Ramos (cell line): ENCODE data around the gene CSK.
"Not testable (repeated sequence)": the region's sequence is repeated elsewhere in the genome, so short reads cannot be mapped to it uniquely, and the experiment has no call there.

Source experiments
- in situ Hi-C: fragments of 300-500 bp; cut with MboI; formaldehyde crosslinking; loops from one replicate; pipeline ENCODE4 v1.14.3; 2022; ENCODE audit warnings: low sequenced_read_pairs; ENCODE audit not compliant: unreplicated experiment

CSK gene

DNA sequence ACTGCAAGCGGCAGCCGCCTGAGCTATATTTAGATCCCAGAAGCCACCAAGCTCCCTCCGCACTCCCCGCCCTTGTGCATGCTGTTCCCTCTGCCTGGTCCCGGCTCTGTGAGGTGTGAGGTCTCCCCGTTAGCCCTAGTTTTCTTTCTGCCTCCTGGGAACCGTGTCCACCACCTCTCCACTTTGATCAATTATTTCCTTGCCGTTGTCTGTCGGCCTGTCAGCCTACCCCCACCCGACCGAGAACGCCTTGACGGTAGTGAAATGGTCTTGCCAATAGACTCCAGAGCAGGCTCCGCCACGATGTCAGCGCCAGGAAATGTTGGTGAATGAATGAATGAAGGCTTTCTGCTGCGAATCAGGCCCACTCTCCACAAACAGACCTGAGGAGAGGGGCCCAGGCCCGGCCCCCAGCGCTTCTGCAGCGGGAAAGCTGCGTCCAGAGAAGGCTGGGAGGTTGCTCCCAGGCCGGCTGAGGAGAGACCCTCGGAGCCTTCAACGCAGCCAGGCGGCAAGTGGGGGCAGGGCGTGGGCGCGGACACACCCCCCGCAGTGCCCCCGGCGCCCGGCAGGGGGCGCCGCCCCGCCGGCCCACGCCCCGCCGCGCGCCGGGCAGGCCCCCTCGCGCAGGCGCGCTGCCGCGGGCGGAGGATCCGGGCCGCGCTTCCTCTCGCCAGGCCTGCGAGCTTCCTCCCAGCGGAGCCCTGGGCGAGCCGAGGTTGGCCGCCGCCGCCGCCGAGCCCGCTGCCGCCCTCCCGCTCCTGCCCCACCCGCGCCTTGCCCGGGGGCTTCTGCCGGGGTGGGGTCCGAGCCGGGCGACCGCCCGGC is at the start of gene CSK:
Gene CSK (plus strand): TSS at position 650 of the 828 bp plus-strand sequence. CDS start 16,218 bp downstream, outside the sequence.
- in situ Hi-C loops: loop anchor here (25.0 kb wide), 1 partner anchor 556 kb away; the partner anchor contains the start of genes COMMD4 and NEIL1

DNA sequence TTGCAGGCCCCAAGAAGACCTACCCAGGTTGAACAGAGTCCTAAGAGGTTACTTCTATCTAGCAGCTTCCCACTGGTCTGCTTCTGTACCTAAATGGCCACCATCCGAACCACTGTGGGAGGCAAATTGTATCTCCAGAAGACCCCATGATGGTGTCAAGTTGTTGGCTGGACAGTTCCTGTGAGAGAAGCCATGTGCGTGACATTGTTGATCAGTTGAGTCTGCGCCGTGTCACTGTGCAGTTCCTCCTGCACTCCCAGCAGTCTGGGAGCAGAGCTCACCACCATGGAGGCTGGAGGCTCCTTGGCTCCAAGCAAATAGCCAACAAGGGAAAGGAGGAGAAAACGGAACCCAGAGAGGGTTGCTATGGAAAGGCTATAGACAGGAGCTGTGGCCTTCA is 49.0 kb upstream of the CSK start:
- in situ Hi-C loops: no loop called here

DNA sequence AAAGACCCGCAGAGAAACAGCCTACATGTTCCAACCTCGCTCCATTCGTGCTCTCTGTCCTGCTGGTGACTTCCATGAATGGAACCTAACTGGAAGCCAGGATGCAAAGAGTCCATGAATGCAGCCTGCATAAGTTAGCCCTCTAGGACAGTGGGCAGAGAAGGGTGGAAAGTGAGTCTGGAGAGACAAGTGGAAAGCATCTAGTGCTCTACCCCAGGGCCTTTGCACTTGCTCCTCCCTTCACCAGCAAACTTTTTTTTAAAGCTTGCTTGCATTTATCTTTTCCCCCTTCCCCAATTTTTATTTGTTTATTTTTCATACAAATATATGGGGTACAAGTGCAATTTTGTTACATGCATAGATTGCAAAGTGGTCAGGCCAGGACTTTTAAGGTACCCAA is 48.6 kb upstream of the CSK start:
- in situ Hi-C loops: no loop called here

DNA sequence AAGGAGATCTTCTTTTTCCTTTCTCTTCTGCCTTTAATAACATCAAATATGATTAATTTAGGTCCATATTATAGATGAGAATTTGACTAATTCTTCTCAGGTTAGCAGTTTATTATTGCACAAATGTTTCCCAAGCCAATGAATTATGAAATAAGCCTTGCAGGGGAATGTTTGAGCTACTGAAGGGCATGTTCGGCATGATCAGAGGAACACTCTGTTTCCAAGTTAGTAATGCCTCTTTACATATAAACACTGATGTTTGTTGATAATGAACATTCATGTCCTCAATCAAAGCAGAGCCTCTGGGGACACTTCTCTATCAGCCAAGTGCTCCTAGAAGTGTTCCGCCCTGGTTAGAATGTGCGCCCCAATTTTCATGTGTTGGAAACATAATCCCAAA is 46.6 kb upstream of the CSK start:
- in situ Hi-C loops: no loop called here

DNA sequence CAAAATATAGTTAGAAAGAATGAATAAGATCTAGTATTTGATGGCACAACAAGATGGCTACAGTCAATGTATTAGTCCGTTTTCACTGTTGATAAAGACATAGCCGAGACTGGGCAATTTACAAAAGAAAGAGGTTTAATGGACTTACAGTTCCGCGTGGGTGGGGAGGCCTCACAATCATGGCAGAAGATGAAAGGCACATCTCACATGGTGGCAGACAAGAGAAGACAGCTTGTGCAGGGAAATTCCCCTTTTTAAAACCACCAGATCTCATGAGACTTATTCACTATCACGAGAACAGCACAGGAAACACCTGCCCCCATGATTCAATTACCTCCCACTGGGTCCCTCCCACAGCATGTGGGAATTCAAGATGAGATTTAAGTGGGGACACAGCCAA is 43.6 kb upstream of the CSK start:
- in situ Hi-C loops: not testable (repeated sequence)

DNA sequence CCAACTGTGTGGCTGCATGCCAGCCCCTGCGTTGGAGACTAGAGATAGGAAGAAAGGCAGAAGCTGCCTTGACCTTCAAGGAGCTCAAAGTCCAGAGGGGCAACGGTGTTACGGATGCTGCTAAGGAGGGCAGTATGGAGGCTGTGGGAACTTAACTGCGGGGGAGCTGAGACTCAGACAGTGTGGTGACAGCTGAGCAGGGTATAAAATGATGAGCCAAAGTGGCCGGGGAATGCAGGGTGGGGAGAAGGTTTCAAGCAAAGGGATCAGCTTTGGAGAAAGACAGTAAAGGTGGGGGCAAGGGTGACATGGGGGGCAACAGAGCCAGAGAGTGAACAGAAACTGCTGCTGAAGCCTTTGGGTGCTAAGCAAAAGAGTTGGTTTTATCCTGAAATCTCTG is 39.5 kb upstream of the CSK start:
- in situ Hi-C loops: no loop called here

DNA sequence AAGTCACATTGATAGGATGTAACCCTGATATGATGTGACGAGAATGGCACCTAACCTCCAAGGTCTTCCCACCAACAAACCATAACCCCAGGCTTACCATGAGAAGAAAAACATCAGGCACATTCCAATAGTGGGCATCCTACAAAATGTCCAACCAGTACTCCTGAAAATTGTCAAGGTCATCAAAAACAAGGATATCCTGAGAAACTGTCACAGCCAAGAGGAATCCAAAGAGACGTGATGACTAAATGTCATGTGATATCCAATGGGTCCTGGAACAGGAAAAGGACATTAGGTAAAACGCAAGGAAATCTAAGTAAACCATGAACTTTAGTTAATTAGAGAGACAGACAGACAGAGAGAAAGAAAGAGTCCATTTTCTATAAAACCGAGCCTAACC is 35.5 kb upstream of the CSK start:
- in situ Hi-C loops: no loop called here

DNA sequence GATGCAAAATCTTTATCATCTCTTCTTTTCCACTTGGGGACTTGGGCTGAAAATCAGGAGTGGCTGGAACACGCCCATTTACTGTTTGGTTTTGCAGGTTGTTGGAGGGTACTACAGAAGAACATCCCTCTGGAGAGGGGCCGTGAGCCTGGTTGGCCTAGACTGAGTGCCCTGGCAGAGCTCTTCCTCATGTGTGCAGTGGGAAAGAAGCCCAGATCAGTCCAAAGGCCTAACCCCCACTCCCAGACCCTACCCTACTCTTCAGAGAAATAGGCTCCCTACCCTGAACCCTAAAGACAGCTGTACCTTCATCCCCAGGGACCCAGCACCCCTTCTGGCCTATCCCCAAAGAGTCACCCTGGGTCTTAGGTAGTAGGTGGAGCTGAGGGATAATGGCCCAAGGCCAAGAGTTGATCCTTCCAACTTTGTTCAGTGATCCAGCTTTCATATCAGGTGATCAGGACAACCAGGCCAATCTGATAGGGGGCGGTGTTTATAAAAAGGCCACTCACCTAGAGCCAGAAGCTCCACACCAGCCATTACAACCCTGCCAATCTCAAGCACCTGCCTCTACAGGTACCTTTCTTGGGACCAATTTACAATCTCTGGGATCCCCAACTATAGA is 33.4 kb upstream of the CSK start, which contains the start of gene CYP1A2:
Gene CYP1A2 (plus strand): TSS at position 524 of the 625 bp plus-strand sequence. CDS start 894 bp downstream, outside the sequence.
- in situ Hi-C loops: no loop called here

DNA sequence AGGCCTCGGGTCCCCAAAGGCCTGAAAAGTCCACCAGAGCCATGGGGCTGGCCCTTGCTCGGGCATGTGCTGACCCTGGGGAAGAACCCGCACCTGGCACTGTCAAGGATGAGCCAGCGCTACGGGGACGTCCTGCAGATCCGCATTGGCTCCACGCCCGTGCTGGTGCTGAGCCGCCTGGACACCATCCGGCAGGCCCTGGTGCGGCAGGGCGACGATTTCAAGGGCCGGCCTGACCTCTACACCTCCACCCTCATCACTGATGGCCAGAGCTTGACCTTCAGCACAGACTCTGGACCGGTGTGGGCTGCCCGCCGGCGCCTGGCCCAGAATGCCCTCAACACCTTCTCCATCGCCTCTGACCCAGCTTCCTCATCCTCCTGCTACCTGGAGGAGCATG is 32.0 kb upstream of the CSK start:
- in situ Hi-C loops: no loop called here

DNA sequence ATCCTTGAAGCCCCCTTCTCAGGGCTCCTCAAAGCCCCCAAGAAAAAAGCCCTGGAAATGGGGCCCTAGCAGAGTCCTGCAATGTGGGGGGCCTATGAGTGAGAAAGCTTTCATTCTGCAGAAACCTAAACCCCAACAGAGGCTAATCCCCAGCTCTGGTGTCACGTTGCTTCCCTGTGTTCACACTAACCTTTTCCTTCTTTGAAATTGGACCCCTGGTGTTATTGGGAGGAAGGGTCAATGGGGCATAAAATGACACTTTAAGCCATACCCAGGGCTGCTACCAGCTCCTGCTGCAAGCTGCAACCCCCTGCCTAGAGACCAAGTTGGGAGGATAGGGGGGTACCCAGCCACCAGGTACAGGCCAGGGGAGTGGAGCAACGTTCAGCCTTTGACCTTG is 31.1 kb upstream of the CSK start:
- in situ Hi-C loops: no loop called here

DNA sequence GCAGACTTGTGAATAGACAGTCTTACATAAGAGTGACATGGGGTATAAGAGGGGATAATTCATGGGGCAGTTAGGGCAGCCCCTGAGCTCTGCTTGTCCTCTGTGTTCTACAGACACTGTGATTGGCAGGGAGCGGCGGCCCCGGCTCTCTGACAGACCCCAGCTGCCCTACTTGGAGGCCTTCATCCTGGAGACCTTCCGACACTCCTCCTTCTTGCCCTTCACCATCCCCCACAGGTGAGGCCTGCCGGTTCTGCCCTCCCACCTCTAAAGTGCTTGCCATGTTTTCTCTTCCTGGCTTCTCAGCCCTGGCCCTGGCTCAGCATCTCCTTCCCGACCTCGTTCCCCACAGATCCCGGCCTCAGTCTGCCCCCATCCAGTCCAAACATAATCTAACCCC is 29.9 kb upstream of the CSK start:
- in situ Hi-C loops: no loop called here

DNA sequence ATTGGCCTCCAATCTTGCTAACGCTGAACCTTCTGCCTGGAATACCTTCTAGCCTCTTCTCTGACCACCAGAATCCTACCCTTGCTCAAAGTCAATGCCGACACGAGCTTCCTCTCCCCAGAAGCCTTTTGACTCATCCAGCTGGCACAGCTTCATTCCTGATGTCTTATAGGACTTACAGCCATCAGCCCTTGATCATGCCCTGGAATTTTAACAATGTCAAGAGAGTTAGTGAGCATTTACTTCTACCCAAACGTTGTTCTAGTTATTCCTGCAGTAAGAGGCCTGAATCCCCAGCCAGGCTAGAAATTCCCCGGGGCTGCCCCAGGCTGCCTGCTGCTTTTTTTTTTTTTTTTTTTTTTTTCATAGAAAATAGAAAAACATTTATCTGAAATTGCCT is 29.3 kb upstream of the CSK start:
- in situ Hi-C loops: no loop called here

DNA sequence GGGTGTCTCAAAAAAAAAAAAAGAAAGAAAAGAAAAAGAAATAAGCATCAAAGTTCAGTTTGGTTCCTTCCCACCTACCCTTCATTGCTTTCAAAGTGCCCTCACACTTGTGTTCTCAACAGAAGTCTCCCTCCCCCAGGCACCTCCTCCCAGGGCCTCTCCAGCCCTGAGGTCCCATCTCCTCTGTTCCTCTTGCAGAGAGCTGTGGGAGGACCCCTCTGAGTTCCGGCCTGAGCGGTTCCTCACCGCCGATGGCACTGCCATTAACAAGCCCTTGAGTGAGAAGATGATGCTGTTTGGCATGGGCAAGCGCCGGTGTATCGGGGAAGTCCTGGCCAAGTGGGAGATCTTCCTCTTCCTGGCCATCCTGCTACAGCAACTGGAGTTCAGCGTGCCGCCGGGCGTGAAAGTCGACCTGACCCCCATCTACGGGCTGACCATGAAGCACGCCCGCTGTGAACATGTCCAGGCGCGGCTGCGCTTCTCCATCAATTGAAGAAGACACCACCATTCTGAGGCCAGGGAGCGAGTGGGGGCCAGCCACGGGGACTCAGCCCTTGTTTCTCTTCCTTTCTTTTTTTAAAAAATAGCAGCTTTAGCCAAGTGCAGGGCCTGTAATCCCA is 27.2 kb upstream of the CSK start:
- in situ Hi-C loops: no loop called here

DNA sequence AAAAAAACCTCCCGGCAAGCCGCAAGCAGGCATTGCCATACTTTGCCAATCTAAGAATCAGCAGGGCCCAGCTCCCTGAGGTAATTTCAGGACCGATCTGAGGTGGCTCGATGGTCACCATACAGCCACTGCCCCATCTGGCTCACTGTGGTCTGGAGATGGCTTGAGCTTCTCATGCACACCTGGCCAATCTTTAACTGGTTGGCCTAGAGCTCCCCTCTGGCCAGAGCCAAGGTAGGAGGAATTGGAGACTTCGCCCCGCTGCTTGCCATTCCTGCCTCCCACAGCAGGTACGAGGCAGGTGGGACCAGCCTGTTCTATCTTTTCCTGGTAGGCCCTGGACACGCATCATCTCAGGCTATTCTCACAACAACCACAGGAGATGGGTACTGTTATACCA is 23.1 kb upstream of the CSK start:
- in situ Hi-C loops: no loop called here

DNA sequence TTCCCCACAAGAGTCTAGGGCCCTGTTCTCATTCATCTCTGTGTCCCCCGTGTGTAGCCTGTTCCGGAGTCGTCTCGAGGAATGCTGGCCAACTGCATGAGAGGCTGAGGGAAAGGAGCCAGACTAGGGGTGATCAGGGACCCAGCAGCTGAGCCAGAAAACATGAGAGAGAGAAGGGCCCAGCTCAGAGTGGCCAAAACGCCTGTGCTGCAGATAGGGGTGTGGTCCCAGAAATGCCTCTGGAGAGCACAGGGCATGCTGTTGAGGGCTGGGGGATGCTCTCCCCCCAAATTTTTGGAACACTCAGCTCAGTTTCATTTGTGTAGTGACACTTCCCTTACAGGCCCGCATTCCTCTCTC is 19.1 kb upstream of the CSK start:
- in situ Hi-C loops: no loop called here

DNA sequence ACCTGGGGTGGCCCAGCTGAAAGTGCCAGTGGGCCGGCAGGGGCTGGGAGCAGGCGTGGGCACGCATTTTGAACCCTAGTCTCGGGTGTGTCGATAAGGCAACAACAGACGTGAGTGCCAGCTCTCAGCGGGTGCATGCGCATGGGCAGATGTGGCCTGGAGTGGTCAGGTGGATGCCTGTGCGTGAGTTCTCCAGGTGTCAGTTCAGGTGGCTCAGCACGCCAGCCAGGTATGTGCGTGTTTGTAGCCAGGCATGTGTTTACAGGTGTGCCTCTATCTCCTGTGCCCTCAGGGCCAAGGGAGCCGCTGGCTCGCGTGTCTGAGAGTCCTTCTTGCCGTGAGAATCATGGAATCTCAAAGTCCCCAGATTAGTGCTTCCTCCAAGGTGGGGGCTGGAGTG is 18.5 kb upstream of the CSK start:
- in situ Hi-C loops: no loop called here

DNA sequence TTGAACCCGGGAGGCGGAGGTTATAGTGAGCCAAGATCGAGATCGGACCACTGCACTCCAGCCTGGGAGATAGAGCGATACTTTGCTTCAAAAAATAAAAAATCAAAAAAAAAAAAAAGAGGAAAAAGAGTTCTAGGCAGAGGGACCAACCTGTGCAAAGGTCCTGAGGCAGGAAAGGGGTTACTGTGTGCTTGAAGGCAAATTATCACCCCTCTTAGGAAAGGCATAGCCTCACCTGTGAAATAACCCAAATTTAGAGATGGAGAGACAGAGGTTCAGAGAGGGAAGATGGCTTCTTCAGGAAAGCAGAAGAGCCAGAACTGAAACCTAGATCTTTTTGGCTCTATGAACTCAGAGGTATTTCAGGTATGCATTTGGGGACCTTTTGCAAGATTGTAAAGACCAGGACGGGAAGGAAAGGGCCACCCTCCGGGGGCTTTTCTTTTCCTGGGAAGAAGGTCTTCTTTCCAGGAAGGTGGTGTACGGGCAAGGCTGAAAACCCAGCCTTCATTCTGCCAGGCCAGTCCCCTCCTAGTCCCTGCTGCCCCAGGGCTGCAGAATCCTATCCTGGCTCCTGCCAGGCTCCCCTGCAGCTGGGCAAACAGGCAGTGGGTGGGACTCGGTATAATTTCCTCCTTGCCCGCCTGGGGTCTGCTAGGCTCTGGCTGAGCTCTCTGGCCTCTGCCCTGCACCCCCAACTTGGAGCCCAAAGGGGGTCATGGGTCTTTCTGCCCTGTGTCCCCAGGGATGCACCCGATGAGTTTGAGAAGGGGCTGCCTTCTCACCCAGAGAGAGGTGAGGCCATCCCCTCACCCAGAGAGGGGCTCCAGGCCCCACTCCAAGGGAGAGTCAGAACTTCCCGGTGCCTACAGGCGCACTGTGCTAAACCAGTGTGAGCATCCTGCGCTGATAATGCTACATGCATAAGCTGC is 14.4 kb upstream of the CSK start:
- in situ Hi-C loops: loop anchor here (5.0 kb wide), 2 partner anchors 130 to 390 kb away; no protein-coding TSS in a partner anchor

DNA sequence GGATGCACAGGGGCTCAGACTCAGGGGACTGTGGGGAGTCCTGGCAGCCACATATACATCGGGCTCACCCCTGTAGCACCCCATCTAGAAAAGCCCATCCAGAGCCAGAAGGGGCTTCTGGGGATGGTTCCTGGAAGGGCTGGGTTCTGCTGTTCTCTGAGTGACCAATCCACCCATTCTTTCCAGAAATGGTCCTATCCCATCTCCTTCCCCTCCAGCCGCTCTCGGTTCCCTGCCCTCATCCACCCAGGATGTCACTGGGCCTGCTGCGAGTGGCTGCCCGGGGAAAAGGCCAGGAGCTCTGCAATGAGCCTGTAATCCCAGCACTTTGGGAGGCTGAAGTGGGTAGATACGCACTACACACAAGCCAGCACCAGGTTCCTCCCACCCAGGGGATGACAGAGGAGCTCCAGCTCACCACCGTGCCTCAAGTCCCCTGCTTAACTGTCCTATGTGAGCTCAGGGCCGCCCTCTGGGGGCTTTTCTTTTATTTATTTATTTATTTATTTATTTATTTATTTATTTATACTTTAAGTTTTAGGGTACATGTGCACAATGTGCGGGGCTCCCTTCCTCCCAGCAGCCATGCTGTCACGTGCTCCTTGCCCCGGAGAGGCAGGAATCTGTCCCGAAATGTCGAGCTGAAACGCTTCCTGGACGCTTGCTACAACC is 13.6 kb upstream of the CSK start:
- in situ Hi-C loops: loop anchor here (5.0 kb wide), 2 partner anchors 131 to 391 kb away; no protein-coding TSS in a partner anchor

DNA sequence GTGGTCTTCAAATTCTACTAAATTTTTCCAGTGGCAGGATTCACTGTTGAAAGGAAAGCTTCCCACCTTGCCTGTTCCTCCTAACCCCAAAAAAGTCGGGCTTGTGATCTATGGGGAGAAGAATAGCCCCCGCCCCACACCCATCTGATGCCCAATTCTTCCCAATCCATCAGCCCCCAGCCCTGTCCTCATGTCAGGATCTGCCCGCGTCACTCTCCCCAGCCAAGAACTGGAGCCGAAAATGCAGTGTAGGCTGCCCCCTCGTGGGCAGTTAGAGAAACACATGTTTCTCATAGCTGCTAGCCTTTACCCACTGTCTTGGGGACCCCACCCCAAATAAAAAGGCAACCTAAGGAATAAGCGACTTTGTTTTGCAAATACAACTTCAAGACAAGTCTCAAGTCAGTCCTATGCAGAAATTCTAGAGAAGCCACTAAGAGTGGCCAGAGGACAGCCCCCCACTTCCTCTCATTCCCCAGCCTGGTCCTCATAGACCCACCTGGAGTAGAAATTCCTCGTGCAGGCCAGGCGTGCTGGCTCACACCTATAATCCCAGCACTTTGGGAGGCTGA is 13.0 kb upstream of the CSK start:
- in situ Hi-C loops: loop anchor here (5.0 kb wide), 2 partner anchors 132 to 392 kb away; no protein-coding TSS in a partner anchor
